PC-9 (cell line): ENCODE data around the gene C4BPB. TPM values are rescaled to one million over a fixed set of nuclear protein-coding genes. Genes with fewer than 3 reads are reported as not detected.

ENCODE experiments used
- BruUV-seq: library from RNA; stranded (reverse); fragments of 400-500 nt; replicated peaks from 2 replicates; lab custom pipeline; 2021; lab: Mats Ljungman, UMichigan
- CTCF ChIA-PET: fragments of 300-600 bp; sonication (Branson Sonifier 250); formaldehyde crosslinking; loops from one replicate; lab custom pipeline; 2022; ENCODE audit warnings: antibody characterized with exemption; lab: Charles Lee
- POLR2A ChIA-PET: fragments of 300-600 bp; sonication (Branson Sonifier 250); formaldehyde crosslinking; loops from one replicate; lab custom pipeline; 2022; ENCODE audit warnings: antibody characterized with exemption; ENCODE audit not compliant: unreplicated experiment; lab: Charles Lee
- DNase-seq, 2 experiments: peaks; one replicate each; pipeline versions ENCODE4 v3.0.0 to v3.0.0-alpha.2; 2015 to 2022; ENCODE audit warnings: mixed read lengths in 1 of 2
- H2AFZ ChIP-seq: fragments of 200-600 bp; sonication (generic); 2 replicates; pipeline ENCODE4 v1.8.1; 2017; ENCODE audit warnings: antibody characterized with exemption
- H3F3A ChIP-seq: fragments of 200-600 bp; sonication (generic); 2 replicates; pipeline ENCODE4 v1.8.1; 2017; ENCODE audit warnings: antibody characterized with exemption, mild to moderate bottlenecking, low read depth; ENCODE audit not compliant: insufficient read depth
- H3K27ac ChIP-seq: fragments of 200-600 bp; sonication (generic); 2 replicates; pipeline ENCODE4 v1.6.1; 2016; ENCODE audit warnings: mixed run types
- H3K27me3 ChIP-seq: fragments of 200-600 bp; sonication (generic); 2 replicates; pipeline ENCODE4 v1.6.1; 2016; ENCODE audit warnings: low read depth, mixed run types; ENCODE audit not compliant: insufficient read depth
- H3K36me3 ChIP-seq: fragments of 200-600 bp; sonication (generic); 2 replicates; pipeline ENCODE4 v1.6.1; 2016; ENCODE audit warnings: low read depth, mixed run types
- H3K4me1 ChIP-seq: fragments of 200-600 bp; sonication (generic); replicated peaks from 2 replicates; pipeline ENCODE4 v1.6.1; 2016; ENCODE audit warnings: mixed run types; ENCODE audit not compliant: insufficient read depth
- H3K4me2 ChIP-seq: fragments of 200-600 bp; sonication (generic); 2 replicates; pipeline ENCODE4 v1.6.1; 2017; ENCODE audit warnings: mixed run types
- H3K4me3 ChIP-seq: fragments of 200-600 bp; sonication (generic); 2 replicates; pipeline ENCODE4 v1.6.1; 2016; ENCODE audit warnings: mixed run types
- H3K79me2 ChIP-seq: fragments of 200-600 bp; sonication (generic); 2 replicates; pipeline ENCODE4 v1.6.1; 2017; ENCODE audit warnings: low read depth, mixed run types
- H3K9me2 ChIP-seq: fragments of 200-600 bp; sonication (generic); 2 replicates; pipeline ENCODE4 v1.8.1; 2017; ENCODE audit warnings: mild to moderate bottlenecking; ENCODE audit not compliant: insufficient read depth
- H3K9me3 ChIP-seq: fragments of 200-600 bp; sonication (generic); 2 replicates; pipeline ENCODE4 v1.8.1; 2016; ENCODE audit warnings: low read depth; ENCODE audit not compliant: insufficient read depth
- H4K20me1 ChIP-seq: fragments of 200-600 bp; sonication (generic); 2 replicates; pipeline ENCODE4 v1.8.1; 2017; ENCODE audit not compliant: insufficient read depth
- CTCF ChIP-seq: fragments of 200-600 bp; sonication (generic); conservative IDR thresholded peaks from 2 replicates; pipeline ENCODE4 v1.6.1; 2017; ENCODE audit warnings: mixed run types, antibody characterized with exemption, mild to moderate bottlenecking, moderate library complexity
- EZH2 ChIP-seq: fragments of 200-600 bp; sonication (generic); IDR thresholded peaks from 2 replicates; pipeline ENCODE4 v1.8.0; 2017; ENCODE audit warnings: antibody characterized with exemption, low read depth
- intact Hi-C: fragments of 100-400 bp; cut with micrococcal nuclease; formaldehyde crosslinking; loops from one replicate; pipeline ENCODE4 v1.10.0; 2022; ENCODE audit not compliant: unreplicated experiment
- total RNA-seq: library from RNA; stranded (reverse); gene quantifications from 2 replicates; pipeline ENCODE4 v1.2.3, GENCODE V29; 2021

Gene C4BPB
- total RNA-seq, 1 experiment from 2014 or later: 4.2 TPM

GRCh38 chr1:207076181-207076955, 12.3 kb upstream of the C4BPB start:
- POLR2A ChIA-PET: no interaction called here
- H2AFZ ChIP-seq: no peak overlapping the region
- H3F3A ChIP-seq: no peaks in the 10 kb centered on the region; the same call in 1 of the 2 replicates
- no peak overlapping the region for H3K4me2 ChIP-seq
- no peak overlapping the region for H3K27ac ChIP-seq
- no peaks in the 10 kb centered on the region; the same call in 1 of the 2 replicates for H3K36me3 ChIP-seq
- H3K27me3 ChIP-seq: no peaks in the 10 kb centered on the region
- H3K9me2 ChIP-seq: no peaks in the 10 kb centered on the region
- H3K4me1 ChIP-seq: no peaks in the 10 kb centered on the region
- no peaks in the 10 kb centered on the region for H4K20me1 ChIP-seq
- H3K9me3 ChIP-seq: no peaks in the 10 kb centered on the region
- no peak overlapping the region for H3K4me3 ChIP-seq
- peak in 1 of 2 experiments; percentile 19 for DNase-seq
- intact Hi-C loops: loop anchor here (2.0 to 5.0 kb wide), 4 partner anchors 349 to 469 kb away; no protein-coding TSS in a partner anchor
- no peaks in the 10 kb centered on the region for H3K79me2 ChIP-seq
- no peak for TF ChIP-seq EZH2
- no peak for TF ChIP-seq CTCF
- no TSS peak for BruUV-seq
- CTCF ChIA-PET: interaction anchor here (0.6 kb wide), 1 partner anchor 489 kb away, joined by 4 read pairs; no protein-coding TSS in a partner anchor

- BruUV-seq: no TSS peak
- Histone ChIP-seq H3K9me3 (no peaks in the 10 kb centered on the region), H4K20me1 (no peaks in the 10 kb centered on the region), H3K4me3 (no peak overlapping the region), H3K36me3 (no peaks in the 10 kb centered on the region; the same call in 1 of the 2 replicates), H3K27ac (no peak overlapping the region), H3K9me2 (no peaks in the 10 kb centered on the region), H2AFZ (no peak overlapping the region), H3K27me3 (no peaks in the 10 kb centered on the region), H3K4me1 (no peaks in the 10 kb centered on the region), H3F3A (no peaks in the 10 kb centered on the region; the same call in 1 of the 2 replicates), H3K4me2 (no peak overlapping the region), H3K79me2 (no peaks in the 10 kb centered on the region)
- TF ChIP-seq CTCF: no peak
- no peak for TF ChIP-seq EZH2
- no peak for DNase-seq
- POLR2A ChIA-PET: no interaction called here
- CTCF ChIA-PET: no interaction called here
- intact Hi-C loops: loop anchor here (1.0 to 5.0 kb wide), 6 partner anchors 27 to 470 kb away; no protein-coding TSS in a partner anchor
Observed at GRCh38 chr1:207077012-207077411, 11.6 kb upstream of the C4BPB start.

GRCh38 chr1:207077470-207078377, 10.9 kb upstream of the C4BPB start:
- no peaks in the 10 kb centered on the region for H3K36me3 ChIP-seq
- BruUV-seq: no TSS peak
- H3K27ac ChIP-seq: no peak overlapping the region
- no peaks in the 10 kb centered on the region for H3K79me2 ChIP-seq
- no peak overlapping the region for H2AFZ ChIP-seq
- no peak overlapping the region for H3K4me3 ChIP-seq
- peaks cover 2% of the 10 kb centered on the region; the same call in 1 of the 2 replicates for H3F3A ChIP-seq
- CTCF ChIA-PET: no interaction called here
- peak; percentile 61 to 67 for DNase-seq
- POLR2A ChIA-PET: no interaction called here
- no peak overlapping the region for H3K4me2 ChIP-seq
- H4K20me1 ChIP-seq: no peaks in the 10 kb centered on the region
- TF ChIP-seq CTCF (peak; percentile 95), EZH2 (no peak)
- H3K4me1 ChIP-seq: no peaks in the 10 kb centered on the region
- intact Hi-C loops: loop anchor here (1.0 to 5.0 kb wide), 7 partner anchors 27 to 470 kb away; no protein-coding TSS in a partner anchor
- no peaks in the 10 kb centered on the region for H3K9me3 ChIP-seq
- H3K9me2 ChIP-seq: no peaks in the 10 kb centered on the region
- H3K27me3 ChIP-seq: no peaks in the 10 kb centered on the region
